Stimulated activated CD8-positive, alpha-beta memory T cell treated with anti-CD3 and anti-CD28 coated beads, Interleukin-4, amount 100 ng/mL, for 1 hour (primary cell): ENCODE data around the gene ATL1.
A peak's percentile ranks its signal among the peaks of the same experiment; 100 is the strongest.
"Not testable (repeated sequence)": the region's sequence is repeated elsewhere in the genome, so short reads cannot be mapped to it uniquely, and the experiment has no call there.

Experiments
- DNase-seq, 2 donors: peaks; one replicate each; pipeline ENCODE4 v3.0.0-alpha.2; 2020; ENCODE audit warnings: low read depth in 2 of 2, low spot score in 1 of 2

The ATL1 gene

GRCh38 chr14:50534416-50534815 is 25.5 kb upstream of the ATL1 start:
- DNase-seq: no peak

GRCh38 chr14:50534997-50535396 is 24.9 kb upstream of the ATL1 start:
- no peak for DNase-seq

DNA sequence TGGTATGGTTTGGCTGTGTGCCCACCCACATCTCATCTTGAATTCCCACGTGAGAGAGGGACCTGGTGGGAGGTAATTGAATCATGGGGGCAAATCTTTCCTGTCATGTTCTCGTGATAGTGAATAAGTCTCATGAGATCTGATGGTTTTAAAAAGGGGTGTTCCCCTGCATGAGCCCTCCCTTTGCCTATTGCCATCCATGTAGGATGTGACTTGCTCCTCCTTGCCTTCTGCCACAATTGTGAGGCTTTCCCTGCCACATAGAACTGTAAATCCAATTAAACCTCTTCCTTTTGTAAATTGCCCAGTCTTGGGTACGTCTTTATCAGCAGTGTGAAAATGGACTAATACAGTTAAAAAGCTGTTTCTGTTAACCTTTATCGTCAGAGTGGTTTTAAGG is 21.9 kb upstream of the ATL1 start:
- not testable (repeated sequence) for DNase-seq

- no peak for DNase-seq
These were observed 20.9 kb upstream of the ATL1 start for GRCh38 chr14:50539051-50539450.

- DNase-seq: no peak
These were observed 18.8 kb upstream of the ATL1 start for GRCh38 chr14:50541159-50541567.

- no peak for DNase-seq
These were observed 17.0 kb upstream of the ATL1 start for GRCh38 chr14:50542941-50543418.

GRCh38 chr14:50544911-50545310 is 15.0 kb upstream of the ATL1 start:
- DNase-seq: no peak

GRCh38 chr14:50545618-50546017 is 14.3 kb upstream of the ATL1 start:
- DNase-seq: no peak

- DNase-seq: no peak
These were observed 9.7 kb upstream of the ATL1 start for GRCh38 chr14:50550294-50550693.

- DNase-seq: no peak
These were observed 8.1 kb upstream of the ATL1 start for GRCh38 chr14:50551877-50552276.

DNA sequence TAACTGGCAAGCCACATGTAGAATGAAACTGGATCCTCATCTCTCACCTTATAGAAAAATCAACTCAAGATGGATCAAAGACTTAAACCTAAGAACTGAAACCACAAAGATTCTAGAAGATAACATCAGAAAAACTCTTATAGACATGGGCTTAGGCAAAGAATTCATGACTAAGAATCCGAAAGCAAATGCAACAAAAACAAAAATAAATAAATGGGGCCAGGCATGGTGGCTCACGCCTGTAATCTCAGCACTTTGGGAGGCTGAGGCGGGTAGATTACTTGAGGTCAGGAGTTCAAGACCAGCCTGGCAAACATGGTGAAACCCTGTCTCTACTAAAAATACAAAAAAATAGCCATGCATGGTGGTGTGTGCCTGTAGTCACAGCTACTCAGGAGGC is 7.1 kb upstream of the ATL1 start:
- not testable (repeated sequence) for DNase-seq

- DNase-seq: peak; percentile 3 to 6
These were observed 963 bp downstream of the ATL1 start for GRCh38 chr14:50560931-50561285.

DNA sequence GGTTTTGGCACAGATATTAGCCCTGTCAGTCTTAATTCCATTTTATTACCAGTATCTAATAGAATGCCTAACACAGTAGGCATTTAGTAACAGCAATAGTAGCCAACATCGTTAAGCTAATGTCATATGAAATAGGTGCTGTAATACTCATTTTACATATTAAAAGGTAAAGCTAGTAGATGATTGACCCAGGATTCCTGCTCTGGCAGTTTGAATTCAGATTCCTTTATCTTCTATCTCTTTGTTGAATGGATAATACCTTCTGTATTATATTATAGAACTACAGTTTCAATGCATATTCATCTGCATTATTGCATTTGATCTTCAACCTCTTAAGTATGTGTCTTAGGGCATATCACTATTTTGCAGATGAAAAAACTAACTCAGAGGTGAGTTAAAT is 2.9 kb downstream of the ATL1 start:
- no peak for DNase-seq

DNA sequence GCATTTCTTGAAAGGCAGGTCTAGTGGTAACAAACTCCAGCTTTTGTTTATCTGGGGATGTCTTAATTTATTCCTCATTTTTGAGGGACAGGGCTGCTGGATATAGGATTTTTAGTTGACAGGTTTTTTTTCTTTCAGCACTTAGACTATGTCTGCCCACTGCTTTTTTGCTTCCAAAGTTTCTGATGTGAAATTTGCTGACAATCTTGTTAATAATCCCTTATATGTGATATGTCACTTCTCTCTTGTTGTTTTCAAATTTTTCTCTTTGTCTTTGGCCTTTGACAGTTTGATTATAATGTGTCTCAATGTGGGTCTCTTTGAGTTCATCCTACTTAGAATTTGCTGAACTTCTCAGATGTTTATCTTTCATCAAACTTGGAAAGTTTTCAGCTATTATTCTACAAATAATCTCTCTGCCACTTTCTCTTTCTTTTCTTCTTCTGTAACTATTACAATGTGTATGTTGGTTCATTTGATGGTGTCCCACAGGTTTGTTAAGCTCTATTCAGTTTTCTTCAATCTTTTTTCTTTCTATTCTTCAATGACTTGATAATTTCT is 9.8 kb downstream of the ATL1 start:
- DNase-seq: no peak

DNA sequence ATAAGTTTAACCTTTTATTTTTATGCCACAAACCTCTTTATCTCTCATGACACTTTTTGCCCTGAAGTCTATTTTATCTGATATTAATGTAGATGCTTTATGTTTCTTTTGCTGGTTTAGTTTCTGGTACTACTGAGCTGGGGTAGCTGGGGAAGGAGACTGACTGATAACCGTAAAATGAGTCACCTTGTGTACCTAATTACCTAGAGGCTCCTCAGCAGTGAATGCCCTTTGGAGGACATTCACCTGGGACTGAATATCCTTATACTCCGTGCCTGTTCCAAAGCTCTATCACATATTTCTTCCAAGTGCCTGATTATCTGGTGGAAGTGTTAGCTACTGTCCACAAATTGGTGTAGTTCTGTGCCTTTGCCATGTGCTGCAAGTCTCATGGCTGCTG is 13.9 kb downstream of the ATL1 start:
- no peak for DNase-seq

- no peak for DNase-seq
These were observed 15.8 kb downstream of the ATL1 start for GRCh38 chr14:50575769-50576168.

GRCh38 chr14:50577982-50578381 is 18.0 kb downstream of the ATL1 start:
- DNase-seq: no peak

- DNase-seq: no peak
These were observed 18.5 kb downstream of the ATL1 start for GRCh38 chr14:50578433-50578832.

DNA sequence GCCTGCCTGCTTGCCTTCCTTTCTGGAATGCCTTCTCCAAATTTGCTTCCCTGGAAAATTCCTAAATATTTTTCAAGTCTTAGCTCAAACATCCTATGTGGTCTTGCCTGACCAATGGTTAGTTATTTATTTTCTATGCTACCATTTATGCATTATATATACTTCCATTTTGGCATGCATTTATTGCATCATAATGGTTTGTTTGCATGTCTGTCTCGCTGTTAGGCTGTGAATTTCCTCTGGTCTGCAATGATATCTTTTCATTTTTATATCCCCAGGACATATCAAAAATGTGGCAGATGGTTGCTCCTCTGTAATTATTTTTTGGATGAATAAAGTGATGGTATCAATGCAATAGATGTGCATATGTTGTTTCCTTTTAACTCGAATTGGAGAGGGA is 30.5 kb downstream of the ATL1 start:
- DNase-seq: no peak

DNA sequence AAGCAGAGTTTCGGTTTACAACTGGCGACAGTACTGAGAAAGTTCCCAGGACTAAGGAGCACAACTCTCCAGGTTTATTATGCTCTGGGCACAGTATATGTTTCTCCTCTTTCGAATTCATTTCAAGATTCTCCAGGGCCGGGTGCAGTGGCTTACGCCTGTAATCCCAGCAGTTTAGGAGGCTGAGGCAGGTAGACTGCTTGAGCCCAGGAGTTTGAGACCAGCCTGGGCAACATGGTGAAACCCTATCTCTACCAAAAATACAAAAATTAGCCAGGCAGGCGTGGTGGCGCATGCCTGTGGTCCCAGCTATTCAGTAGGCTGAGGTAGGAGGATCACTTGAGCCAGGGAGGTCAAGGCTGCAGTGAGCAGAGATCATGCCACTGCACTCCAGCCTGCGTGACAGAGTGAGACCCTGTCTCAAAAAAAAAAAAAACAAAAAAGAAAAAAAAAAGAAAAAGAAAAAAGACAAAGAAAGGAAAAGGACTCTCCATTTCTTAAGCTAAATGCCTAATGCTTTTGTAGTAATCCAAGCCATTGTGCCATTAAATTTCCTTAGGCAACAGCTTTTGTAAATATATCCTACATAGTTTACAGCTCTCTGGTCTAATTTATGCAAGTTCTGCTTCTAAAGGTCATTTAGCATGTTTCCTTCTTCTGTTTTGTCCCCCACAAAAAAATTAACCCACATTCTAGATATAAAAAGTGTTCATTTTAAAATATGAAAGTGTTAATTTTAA is 34.8 kb downstream of the ATL1 start:
- no peak for DNase-seq

DNA sequence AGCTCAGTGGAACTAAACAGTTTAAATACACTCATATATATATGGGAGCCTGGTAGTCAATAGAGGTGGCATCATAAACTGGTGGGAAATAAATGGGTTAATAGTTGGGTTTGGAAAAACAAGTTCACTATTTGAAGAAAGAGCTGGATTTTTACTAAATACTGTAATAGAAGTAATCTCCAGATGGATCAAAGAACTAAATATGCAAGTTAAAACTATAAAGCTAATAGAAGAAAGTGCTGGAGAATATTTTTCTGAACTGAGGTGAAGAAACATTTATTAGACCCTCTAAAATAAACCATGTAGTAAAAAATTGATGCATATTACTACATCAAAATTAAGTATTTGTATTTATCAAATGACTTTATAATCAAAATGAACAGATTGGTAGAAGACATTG is 38.8 kb downstream of the ATL1 start:
- DNase-seq: no peak

- no peak for DNase-seq
These were observed 39.9 kb downstream of the ATL1 start for GRCh38 chr14:50599700-50600444.
